HG02678 (cell line): ENCODE results near the gene SMLR1.
"Not testable (repeated sequence)": the region's sequence is repeated elsewhere in the genome, so short reads cannot be mapped to it uniquely, and the experiment has no call there.

Experiments used
- ATAC-seq: cut with Tn5 transposase; IDR thresholded peaks from one replicate; pipeline ENCODE4 v1.9.1; 2021; ENCODE audit warnings: mild to moderate bottlenecking, moderate library complexity; ENCODE audit not compliant: unreplicated experiment

Gene SMLR1

DNA sequence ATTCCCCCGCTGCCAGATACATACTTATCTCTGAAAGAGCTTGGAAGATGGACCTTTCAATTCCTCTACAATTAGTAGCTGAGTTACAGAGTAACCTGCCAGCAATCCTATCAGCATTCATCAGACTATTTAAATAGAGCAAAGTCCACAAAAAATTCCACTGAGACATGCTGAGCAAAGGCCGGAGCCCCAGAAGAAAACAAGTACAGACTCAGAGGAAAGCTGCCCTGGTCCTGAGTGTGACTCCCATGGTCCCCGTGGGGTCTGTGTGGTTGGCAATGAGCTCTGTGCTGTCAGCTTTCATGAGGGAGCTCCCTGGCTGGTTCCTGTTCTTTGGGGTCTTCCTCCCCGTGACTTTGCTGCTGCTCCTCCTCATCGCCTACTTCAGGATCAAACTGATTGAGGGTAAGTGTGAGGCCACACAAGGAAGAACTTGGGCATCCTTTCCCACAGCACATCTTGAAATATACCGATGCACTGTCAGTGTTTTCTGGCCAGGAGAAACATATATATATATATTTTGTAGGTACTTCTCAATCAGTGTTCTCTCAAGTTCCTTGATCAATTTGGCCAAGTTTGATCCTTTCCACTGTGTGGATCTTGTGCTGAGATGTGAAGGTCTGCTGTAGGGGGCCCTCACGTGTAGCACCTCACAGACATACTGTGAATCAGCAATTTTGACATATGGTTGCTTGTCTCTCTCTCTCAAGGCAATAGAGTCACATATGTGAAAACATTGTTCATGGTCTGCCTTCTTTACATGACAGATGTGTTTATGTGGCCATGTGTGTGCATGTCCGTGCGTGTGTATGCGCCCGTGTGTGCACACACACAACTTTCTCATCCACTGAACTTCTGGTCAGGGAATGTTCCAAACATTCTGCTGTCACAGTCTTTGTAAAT, at the start of gene SMLR1:
TSS of gene SMLR1 (plus strand) at position 160 of the 903 bp plus-strand sequence. CDS start at position 168, 8 bp downstream.
- no peak for ATAC-seq

GRCh38 chr6:130778946-130779657, 48.1 kb upstream of the SMLR1 start:
- ATAC-seq, result no peak

GRCh38 chr6:130779658-130780033, 47.6 kb upstream of the SMLR1 start:
- no peak for ATAC-seq

DNA sequence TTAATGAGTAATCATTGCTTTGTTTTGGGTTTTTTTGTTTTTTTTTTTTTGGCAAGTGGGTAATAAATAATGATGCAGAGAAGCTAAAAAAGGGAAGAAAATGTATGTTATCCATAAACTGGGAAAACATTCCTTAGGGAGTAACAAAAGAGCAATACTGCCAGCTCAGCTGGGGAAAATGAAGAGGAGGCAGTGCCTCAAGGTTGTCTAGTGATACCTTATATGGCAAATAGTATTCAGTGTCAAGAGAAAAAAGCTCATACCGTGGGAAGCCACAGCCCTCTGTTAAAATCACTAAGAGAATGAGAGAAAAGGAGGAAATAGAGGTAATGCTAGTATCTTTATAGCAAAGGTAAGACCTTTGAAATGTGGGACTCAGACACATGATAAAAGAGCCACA, 47.1 kb upstream of the SMLR1 start:
- no peak for ATAC-seq

DNA sequence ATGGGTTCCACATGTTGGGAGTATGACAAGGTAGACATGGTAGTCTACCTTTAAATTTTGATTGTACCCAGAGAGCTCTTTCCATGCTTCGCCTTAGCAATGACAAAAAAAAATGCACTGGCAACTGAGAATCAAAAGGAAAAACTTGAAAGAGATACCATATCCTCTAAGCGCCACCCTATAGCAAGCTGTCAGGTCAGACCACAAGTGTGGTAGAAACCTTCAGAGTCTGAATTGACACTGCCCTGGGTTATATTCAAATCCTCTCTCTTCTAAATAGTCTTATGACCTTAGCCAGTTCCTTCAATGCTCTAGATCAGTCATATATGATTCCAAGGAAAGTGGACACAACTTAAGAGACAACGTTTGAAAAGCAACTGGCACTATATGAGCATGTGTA, 45.6 kb upstream of the SMLR1 start:
- ATAC-seq, result no peak

GRCh38 chr6:130783416-130784107, 43.6 kb upstream of the SMLR1 start:
- ATAC-seq, result no peak

- peak; percentile 58 for ATAC-seq
These were observed 39.3 kb upstream of the SMLR1 start for GRCh38 chr6:130787726-130788500.

DNA sequence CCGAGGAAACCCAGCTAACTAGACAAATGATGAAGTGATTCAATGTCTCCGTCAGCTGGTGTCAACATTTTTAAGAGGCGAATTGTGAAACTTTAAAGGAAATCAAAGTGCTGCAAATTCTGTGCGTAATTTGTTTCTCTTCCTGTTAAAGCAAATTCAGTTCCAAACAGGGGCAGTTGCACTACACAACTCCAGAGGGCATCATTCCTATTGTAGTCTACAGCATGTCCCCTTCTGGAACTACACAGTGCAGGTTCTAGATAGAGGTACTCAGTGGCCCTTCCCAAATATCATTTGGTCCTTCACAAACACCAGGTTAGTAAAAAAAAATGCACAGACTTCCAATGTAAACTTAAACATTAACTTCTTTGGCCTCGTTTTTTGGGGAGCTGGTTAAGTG, 38.3 kb upstream of the SMLR1 start:
- ATAC-seq, result no peak

GRCh38 chr6:130794010-130794697, 33.1 kb upstream of the SMLR1 start:
- ATAC-seq, result no peak

- no peak for ATAC-seq
These were observed 32.5 kb upstream of the SMLR1 start for GRCh38 chr6:130794738-130795137.

- ATAC-seq, result no peak
These were observed 30.8 kb upstream of the SMLR1 start for GRCh38 chr6:130796313-130796905.

DNA sequence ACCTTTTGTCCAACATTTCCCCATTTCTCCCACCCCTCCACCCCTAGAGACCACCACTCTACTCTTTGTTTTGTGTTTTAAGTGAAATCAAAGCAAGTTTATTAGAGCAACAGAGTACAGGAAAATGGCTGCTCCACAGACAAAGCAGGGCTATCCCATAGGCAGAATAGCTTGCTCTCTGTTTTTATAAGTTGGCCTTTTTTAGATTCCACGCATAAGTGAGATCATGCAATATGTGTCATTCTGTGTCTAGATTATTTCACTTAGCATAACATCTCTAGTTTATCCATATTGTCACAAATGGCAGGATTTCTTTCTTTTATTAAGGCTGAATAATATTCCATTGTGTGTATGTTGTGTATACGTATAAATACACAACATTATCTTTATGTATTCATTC, 30.1 kb upstream of the SMLR1 start:
- no peak for ATAC-seq

- ATAC-seq, result not testable (repeated sequence)
These were observed 25.8 kb upstream of the SMLR1 start for GRCh38 chr6:130801368-130801767.

DNA sequence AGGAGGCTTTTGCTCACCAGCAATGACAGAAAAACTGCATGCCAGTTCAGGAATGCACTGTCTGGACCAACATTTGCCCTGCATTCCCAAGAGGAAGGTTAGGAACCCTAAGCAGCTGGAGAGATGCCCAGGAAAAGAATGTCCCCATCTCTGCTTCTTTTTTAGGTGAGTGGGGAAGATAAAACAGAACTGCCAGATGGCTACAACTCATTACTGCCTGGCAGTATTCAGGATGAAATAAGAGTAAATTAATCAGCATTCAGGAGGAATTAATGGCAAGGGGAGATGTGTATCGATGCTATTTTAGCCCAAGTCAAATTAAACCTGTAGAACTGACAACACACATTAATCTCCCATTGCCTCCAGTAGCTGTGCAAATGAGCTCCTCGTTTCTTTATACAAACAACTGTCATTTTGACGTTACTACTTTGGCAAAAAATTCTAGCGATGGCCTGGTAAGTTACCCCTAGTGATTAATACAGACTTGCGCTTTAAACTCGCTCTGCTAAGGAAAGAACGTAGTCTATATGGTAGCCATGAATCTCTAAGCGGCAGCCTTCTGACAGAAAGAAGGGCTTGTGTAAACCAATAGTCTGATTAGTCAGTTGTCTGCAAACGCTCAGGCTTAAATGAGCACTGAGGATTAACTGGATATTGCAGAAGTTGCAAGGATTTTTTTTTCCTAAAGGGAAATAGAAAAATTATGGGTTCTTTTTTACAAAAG, 16.7 kb upstream of the SMLR1 start:
- no peak for ATAC-seq

- ATAC-seq, result no peak
These were observed 15.3 kb upstream of the SMLR1 start for GRCh38 chr6:130811932-130812331.

- no peak for ATAC-seq
These were observed 12.7 kb upstream of the SMLR1 start for GRCh38 chr6:130814506-130814905.

- no peak for ATAC-seq
These were observed 11.8 kb upstream of the SMLR1 start for GRCh38 chr6:130815200-130816071.

DNA sequence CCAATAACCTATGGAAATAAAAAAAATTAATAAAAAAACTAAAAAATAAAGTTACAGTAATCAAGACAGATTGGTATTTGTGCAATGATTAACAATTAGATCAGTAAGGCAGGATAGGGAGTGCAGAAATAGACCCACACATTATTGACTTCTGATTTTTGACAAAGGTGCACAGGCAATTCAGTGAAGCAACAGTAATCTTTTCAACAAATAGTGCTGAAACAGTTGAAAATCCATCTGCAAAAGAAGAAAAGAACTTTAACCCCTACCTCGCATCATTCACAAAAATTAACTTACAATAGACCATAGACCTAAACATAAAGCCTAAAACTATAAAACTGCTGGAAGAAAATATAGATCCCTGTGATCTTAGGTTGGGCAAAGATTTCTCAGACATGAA, 4.5 kb upstream of the SMLR1 start:
- ATAC-seq, result no peak
